HepG2 (cell line): Measurements from ENCODE around the gene FFAR1. TPM values are rescaled to one million over a fixed set of nuclear protein-coding genes. Genes with fewer than 3 reads are reported as not detected.

ENCODE experiments used
- ELK4 ChIP-seq: sonication (generic); formaldehyde crosslinking; IDR thresholded peaks from 2 replicates; pipeline ENCODE4 v1.9.0; 2021; ENCODE audit warnings: missing genetic modification reagents, borderline replicate concordance
- NCOA5 ChIP-seq: sonication (generic); formaldehyde crosslinking; IDR thresholded peaks from 2 replicates; pipeline ENCODE4 v1.4.0; 2020; ENCODE audit warnings: missing genetic modification reagents
- TFAP4 ChIP-seq: sonication (generic); IDR thresholded peaks from 2 replicates; pipeline ENCODE4 v1.6.1; 2016; ENCODE audit warnings: low read depth, borderline replicate concordance
- ZNF550 ChIP-seq: sonication (generic); formaldehyde crosslinking; IDR thresholded peaks from 2 replicates; pipeline ENCODE4 v1.4.0; 2020; ENCODE audit warnings: mild to moderate bottlenecking, missing genetic modification reagents, borderline replicate concordance
- ZNF567 ChIP-seq: sonication (generic); formaldehyde crosslinking; IDR thresholded peaks from 2 replicates; pipeline ENCODE4 v1.8.1; 2023; ENCODE audit warnings: mild to moderate bottlenecking, missing genetic modification reagents, borderline replicate concordance
- ZNF589 ChIP-seq: sonication (generic); formaldehyde crosslinking; conservative IDR thresholded peaks from 2 replicates; pipeline ENCODE4 v1.8.0; 2022; ENCODE audit warnings: mild to moderate bottlenecking, moderate library complexity, missing genetic modification reagents
- ZNF740 ChIP-seq: sonication (generic); formaldehyde crosslinking; IDR thresholded peaks from 2 replicates; pipeline ENCODE4 v1.4.0; 2020; ENCODE audit warnings: missing genetic modification reagents
- polyA plus RNA-seq, 8 experiments: library from polyadenylated mRNA; depleted of rRNA in 3 of 8; stranded (reverse) in 7 of 8; unstranded in 1 of 8; fragments of >200 nt; fragmentation: Illumina TruSeq in 4 of 8; extraction: Trizol in 4 of 8; gene quantifications; 2 replicates each; pipeline versions ENCODE4 v1.2.1 to v1.2.3, GENCODE V29; 2011 to 2016; ENCODE audit warnings: low read depth in 4 of 8, missing spikeins in 1 of 8, mixed read lengths in 1 of 8; ENCODE audit not compliant: insufficient read depth in 1 of 8
- total RNA-seq, 5 experiments: library from RNA; depleted of rRNA; stranded (reverse); fragments of >200 nt; fragmentation: Illumina TruSeq; extraction: Trizol; gene quantifications; 2 replicates each; pipeline ENCODE4 v1.2.3, GENCODE V29; 2016; ENCODE audit warnings: low read depth in 1 of 5
- TF ChIP-seq, protein P1 (sequence below): sonication (generic); formaldehyde crosslinking; IDR thresholded peaks from 2 replicates; pipeline ENCODE4 v1.5.1; 2020; ENCODE audit warnings: mild to moderate bottlenecking, moderate library complexity, missing genetic modification reagents
- TF ChIP-seq, protein P2 (sequence below): IDR thresholded peaks from 2 replicates; pipeline ENCODE4 v1.6.1; 2016; ENCODE audit warnings: low read depth, missing genetic modification reagents, missing compliant biosample characterization

The FFAR1 gene
- total and polyA plus RNA-seq, 2 of the 13 experiments (the other 11 are each of a cell fraction or from before 2014, with no cell fraction given) = not detected

- TF ChIP-seq ZNF740 (CRISPR knock-in tag) (no peak), ZNF550 (no peak), NCOA5 (CRISPR knock-in tag) (no peak), TFAP4 (peak; percentile 25; the same call in 1 of the 2 replicates), ZNF567 (CRISPR knock-in tag) (no peak), ZNF589 (no peak), ELK4 (no peak)
- TF ChIP-seq, protein P1, sequence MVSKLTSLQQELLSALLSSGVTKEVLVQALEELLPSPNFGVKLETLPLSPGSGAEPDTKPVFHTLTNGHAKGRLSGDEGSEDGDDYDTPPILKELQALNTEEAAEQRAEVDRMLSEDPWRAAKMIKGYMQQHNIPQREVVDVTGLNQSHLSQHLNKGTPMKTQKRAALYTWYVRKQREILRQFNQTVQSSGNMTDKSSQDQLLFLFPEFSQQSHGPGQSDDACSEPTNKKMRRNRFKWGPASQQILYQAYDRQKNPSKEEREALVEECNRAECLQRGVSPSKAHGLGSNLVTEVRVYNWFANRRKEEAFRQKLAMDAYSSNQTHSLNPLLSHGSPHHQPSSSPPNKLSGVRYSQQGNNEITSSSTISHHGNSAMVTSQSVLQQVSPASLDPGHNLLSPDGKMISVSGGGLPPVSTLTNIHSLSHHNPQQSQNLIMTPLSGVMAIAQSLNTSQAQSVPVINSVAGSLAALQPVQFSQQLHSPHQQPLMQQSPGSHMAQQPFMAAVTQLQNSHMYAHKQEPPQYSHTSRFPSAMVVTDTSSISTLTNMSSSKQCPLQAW (CRISPR knock-in tag) = no peak
- TF ChIP-seq, protein P2, sequence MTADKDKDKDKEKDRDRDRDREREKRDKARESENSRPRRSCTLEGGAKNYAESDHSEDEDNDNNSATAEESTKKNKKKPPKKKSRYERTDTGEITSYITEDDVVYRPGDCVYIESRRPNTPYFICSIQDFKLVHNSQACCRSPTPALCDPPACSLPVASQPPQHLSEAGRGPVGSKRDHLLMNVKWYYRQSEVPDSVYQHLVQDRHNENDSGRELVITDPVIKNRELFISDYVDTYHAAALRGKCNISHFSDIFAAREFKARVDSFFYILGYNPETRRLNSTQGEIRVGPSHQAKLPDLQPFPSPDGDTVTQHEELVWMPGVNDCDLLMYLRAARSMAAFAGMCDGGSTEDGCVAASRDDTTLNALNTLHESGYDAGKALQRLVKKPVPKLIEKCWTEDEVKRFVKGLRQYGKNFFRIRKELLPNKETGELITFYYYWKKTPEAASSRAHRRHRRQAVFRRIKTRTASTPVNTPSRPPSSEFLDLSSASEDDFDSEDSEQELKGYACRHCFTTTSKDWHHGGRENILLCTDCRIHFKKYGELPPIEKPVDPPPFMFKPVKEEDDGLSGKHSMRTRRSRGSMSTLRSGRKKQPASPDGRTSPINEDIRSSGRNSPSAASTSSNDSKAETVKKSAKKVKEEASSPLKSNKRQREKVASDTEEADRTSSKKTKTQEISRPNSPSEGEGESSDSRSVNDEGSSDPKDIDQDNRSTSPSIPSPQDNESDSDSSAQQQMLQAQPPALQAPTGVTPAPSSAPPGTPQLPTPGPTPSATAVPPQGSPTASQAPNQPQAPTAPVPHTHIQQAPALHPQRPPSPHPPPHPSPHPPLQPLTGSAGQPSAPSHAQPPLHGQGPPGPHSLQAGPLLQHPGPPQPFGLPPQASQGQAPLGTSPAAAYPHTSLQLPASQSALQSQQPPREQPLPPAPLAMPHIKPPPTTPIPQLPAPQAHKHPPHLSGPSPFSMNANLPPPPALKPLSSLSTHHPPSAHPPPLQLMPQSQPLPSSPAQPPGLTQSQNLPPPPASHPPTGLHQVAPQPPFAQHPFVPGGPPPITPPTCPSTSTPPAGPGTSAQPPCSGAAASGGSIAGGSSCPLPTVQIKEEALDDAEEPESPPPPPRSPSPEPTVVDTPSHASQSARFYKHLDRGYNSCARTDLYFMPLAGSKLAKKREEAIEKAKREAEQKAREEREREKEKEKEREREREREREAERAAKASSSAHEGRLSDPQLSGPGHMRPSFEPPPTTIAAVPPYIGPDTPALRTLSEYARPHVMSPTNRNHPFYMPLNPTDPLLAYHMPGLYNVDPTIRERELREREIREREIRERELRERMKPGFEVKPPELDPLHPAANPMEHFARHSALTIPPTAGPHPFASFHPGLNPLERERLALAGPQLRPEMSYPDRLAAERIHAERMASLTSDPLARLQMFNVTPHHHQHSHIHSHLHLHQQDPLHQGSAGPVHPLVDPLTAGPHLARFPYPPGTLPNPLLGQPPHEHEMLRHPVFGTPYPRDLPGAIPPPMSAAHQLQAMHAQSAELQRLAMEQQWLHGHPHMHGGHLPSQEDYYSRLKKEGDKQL (CRISPR knock-in tag) = no peak
Measured at GRCh38 chr19:35315883-35316282, 31.8 kb upstream of the FFAR1 start (continued).
